AG04450 (cell line): ENCODE results near the gene DNAH12. TPM values are rescaled to one million over a fixed set of nuclear protein-coding genes. Genes with fewer than 3 reads are reported as not detected.
A peak's percentile ranks its signal among the peaks of the same experiment; 100 is the strongest.
"Not testable (repeated sequence)": the region's sequence is repeated elsewhere in the genome, so short reads cannot be mapped to it uniquely, and the experiment has no call there.

Source experiments
- CTCF ChIA-PET: fragments of 300-600, 350-600 bp; formaldehyde crosslinking; extraction: SDS; loops from one replicate; lab custom pipeline; 2022; ENCODE audit warnings: antibody characterized with exemption, inconsistent platforms; lab: Charles Lee
- POLR2A ChIA-PET: fragments of 350-600 bp; formaldehyde crosslinking; extraction: SDS; loops from one replicate; lab custom pipeline; 2021; ENCODE audit warnings: antibody characterized with exemption, inconsistent platforms; lab: Yijun Ruan, JAX
- DNase-seq: peaks from one replicate; pipeline ENCODE4 v3.0.0-alpha.2; 2011; ENCODE audit warnings: low read depth, low spot score
- H3K27ac ChIP-seq: one replicate; pipeline ENCODE4 v1.5.1; 2012; ENCODE audit warnings: low read depth, low read length, control low read depth
- H3K27me3 ChIP-seq: one replicate; pipeline ENCODE4 v1.6.0; 2012; ENCODE audit warnings: low read length; ENCODE audit not compliant: control insufficient read depth, insufficient read depth
- H3K4me3 ChIP-seq: 2 replicates; pipeline ENCODE4 v1.5.1; 2011; ENCODE audit warnings: mild to moderate bottlenecking, low read depth, low read length, control low read depth
- H3K9me3 ChIP-seq: 2 replicates; pipeline ENCODE4 v1.5.1; 2012; ENCODE audit warnings: low read length; ENCODE audit not compliant: control insufficient read depth, insufficient read depth
- CTCF ChIP-seq: IDR thresholded peaks from 2 replicates; pipeline ENCODE4 v1.5.1; 2011; ENCODE audit warnings: low read depth, low read length, control low read depth, inconsistent platforms
- polyA plus RNA-seq: library from polyadenylated mRNA; depleted of rRNA; stranded (reverse); fragments of >200 nt; gene quantifications from 2 replicates; pipeline ENCODE4 v1.2.3, GENCODE V29; 2011

DNAH12 gene
- polyA plus RNA-seq, 1 experiment = not detected

- Histone ChIP-seq H3K27ac (no peak overlapping the region), H3K27me3 (no peaks in the 10 kb centered on the region), H3K4me3 (no peak overlapping the region), H3K9me3 (no peaks in the 10 kb centered on the region)
- no peak for TF ChIP-seq CTCF
- POLR2A ChIA-PET = no interaction called here
- no peak for DNase-seq
- CTCF ChIA-PET = no interaction called here
These were observed 38.2 kb downstream of the DNAH12 start for GRCh38 chr3:57505901-57506300.

- DNase-seq = no peak
- Histone ChIP-seq H3K27me3 (no peaks in the 10 kb centered on the region), H3K27ac (no peak overlapping the region), H3K4me3 (no peak overlapping the region), H3K9me3 (no peaks in the 10 kb centered on the region)
- ChIA-PET CTCF (no interaction called here), POLR2A (no interaction called here)
- TF ChIP-seq CTCF = no peak
These were observed 43.6 kb downstream of the DNAH12 start for GRCh38 chr3:57500506-57500905.

- Histone ChIP-seq H3K9me3 (no peaks in the 10 kb centered on the region), H3K27ac (no peak overlapping the region), H3K27me3 (no peaks in the 10 kb centered on the region), H3K4me3 (no peak overlapping the region)
- TF ChIP-seq CTCF = no peak
- CTCF ChIA-PET = no interaction called here
- DNase-seq = no peak
- POLR2A ChIA-PET = no interaction called here
These were observed 46.2 kb downstream of the DNAH12 start for GRCh38 chr3:57497904-57498303.

GRCh38 chr3:57484563-57484962 lies 59.6 kb downstream of the DNAH12 start:
- POLR2A ChIA-PET = no interaction called here
- no peak overlapping the region for H3K4me3 ChIP-seq

GRCh38 chr3:57477193-57477592 lies 67.0 kb downstream of the DNAH12 start:
- DNase-seq, H3K27ac ChIP-seq, H3K4me3 ChIP-seq, H3K27me3 ChIP-seq, CTCF ChIA-PET, POLR2A ChIA-PET, H3K9me3 ChIP-seq: not testable (repeated sequence)

More at GRCh38 chr3:57484563-57484962, 59.6 kb downstream of the DNAH12 start:
- Histone ChIP-seq H3K27ac (no peak overlapping the region), H3K27me3 (no peaks in the 10 kb centered on the region), H3K9me3 (no peaks in the 10 kb centered on the region)
- no peak for TF ChIP-seq CTCF
- CTCF ChIA-PET = no interaction called here
- no peak for DNase-seq

- Histone ChIP-seq H3K9me3 (no peaks in the 10 kb centered on the region), H3K27ac (no peak overlapping the region), H3K4me3 (no peak overlapping the region), H3K27me3 (no peaks in the 10 kb centered on the region)
- no peak for DNase-seq
- ChIA-PET POLR2A (no interaction called here), CTCF (interaction anchor here (0.8 kb wide), 1 partner anchor 67 kb away, joined by 3 read pairs; no protein-coding TSS in a partner anchor)
- peak; percentile 23 for TF ChIP-seq CTCF
These were observed 79.3 kb downstream of the DNAH12 start for GRCh38 chr3:57464801-57465200.
